GM18858 (cell line): Measurements from ENCODE around the gene CTSK.
"Not testable (repeated sequence)": the region's sequence is repeated elsewhere in the genome, so short reads cannot be mapped to it uniquely, and the experiment has no call there.

Experiments
- ATAC-seq: cut with Tn5 transposase; IDR thresholded peaks from one replicate; pipeline ENCODE4 v1.9.1; 2021; ENCODE audit not compliant: unreplicated experiment

The CTSK gene

GRCh38 chr1:150808121-150808520 lies at the start of gene CTSK:
TSS of gene CTSK (minus strand) at chr1:150808260. CDS start at chr1:150806805, 1,455 bp downstream.
- ATAC-seq: no peak

- ATAC-seq: not testable (repeated sequence)
Measured at GRCh38 chr1:150852734-150853133, 44.7 kb upstream of the CTSK start.

- not testable (repeated sequence) for ATAC-seq
Measured at GRCh38 chr1:150850801-150851362, 42.8 kb upstream of the CTSK start.

- no peak for ATAC-seq
Measured at GRCh38 chr1:150846473-150847146, 38.5 kb upstream of the CTSK start.

GRCh38 chr1:150843474-150843873 lies 35.4 kb upstream of the CTSK start:
- no peak for ATAC-seq

- no peak for ATAC-seq
Measured at GRCh38 chr1:150842964-150843363, 34.9 kb upstream of the CTSK start.

GRCh38 chr1:150842343-150842742 lies 34.3 kb upstream of the CTSK start:
- ATAC-seq: no peak

GRCh38 chr1:150841626-150842025 lies 33.6 kb upstream of the CTSK start:
- ATAC-seq: no peak

GRCh38 chr1:150840850-150841249 lies 32.8 kb upstream of the CTSK start:
- ATAC-seq: not testable (repeated sequence)

- ATAC-seq: no peak
Measured at GRCh38 chr1:150836129-150836773, 28.2 kb upstream of the CTSK start.

GRCh38 chr1:150833961-150834360 lies 25.9 kb upstream of the CTSK start:
- ATAC-seq: not testable (repeated sequence)

- ATAC-seq: no peak
Measured at GRCh38 chr1:150832597-150832996, 24.5 kb upstream of the CTSK start.

GRCh38 chr1:150829751-150830150 lies 21.7 kb upstream of the CTSK start:
- no peak for ATAC-seq

- no peak for ATAC-seq
Measured at GRCh38 chr1:150826299-150826698, 18.2 kb upstream of the CTSK start.

- no peak for ATAC-seq
Measured at GRCh38 chr1:150820730-150821512, 12.9 kb upstream of the CTSK start.

- no peak for ATAC-seq
Measured at GRCh38 chr1:150815871-150816270, 7.8 kb upstream of the CTSK start.

- ATAC-seq: no peak
Measured at GRCh38 chr1:150813028-150813707, 5.1 kb upstream of the CTSK start.

GRCh38 chr1:150810958-150811659 lies 3.0 kb upstream of the CTSK start:
- no peak for ATAC-seq

GRCh38 chr1:150809651-150810050 lies 1.6 kb upstream of the CTSK start:
- no peak for ATAC-seq

- no peak for ATAC-seq
Measured at GRCh38 chr1:150808846-150809245, 786 bp upstream of the CTSK start.
